Aorta (tissue), 5 donors: ENCODE measurements around the gene EFCAB6. TPM values are rescaled to one million over a fixed set of nuclear protein-coding genes. Genes with fewer than 3 reads are reported as not detected.

Experiments used
- ATAC-seq: fragments of 200-7000 bp; cut with Tn5 transposase; one replicate; pipeline ENCODE4 v1.9.1; 2022; ENCODE audit warnings: moderate library complexity; ENCODE audit not compliant: low FRiP score
- DNase-seq, 2 donors: peaks; one replicate each; pipeline ENCODE4 v3.0.0-alpha.2; 2020
- H3K27ac ChIP-seq, 2 donors: one replicate each; pipeline ENCODE4 v1.5.1; 2013; ENCODE audit warnings: low read length in 2 of 2, mild to moderate bottlenecking in 2 of 2, moderate library complexity in 2 of 2, control low read depth in 1 of 2, inconsistent platforms in 1 of 2, low read depth in 1 of 2
- H3K27me3 ChIP-seq, 2 donors: one replicate each; pipeline ENCODE4 v1.6.1; 2013; ENCODE audit warnings: control low read depth in 1 of 2, low read length in 1 of 2, mild to moderate bottlenecking in 1 of 2, moderate library complexity in 1 of 2; ENCODE audit not compliant: insufficient read depth in 2 of 2, control insufficient read depth in 1 of 2
- H3K36me3 ChIP-seq, 2 donors: one replicate each; pipeline ENCODE4 v1.6.1; 2013; ENCODE audit warnings: control low read depth in 1 of 2, low read length in 1 of 2, mild to moderate bottlenecking in 1 of 2; ENCODE audit not compliant: insufficient read depth in 2 of 2, control insufficient read depth in 1 of 2
- H3K4me1 ChIP-seq, 2 donors: one replicate each; pipeline ENCODE4 v1.6.1; 2013; ENCODE audit warnings: low read length in 2 of 2, control low read depth in 1 of 2, mild to moderate bottlenecking in 1 of 2, moderate library complexity in 1 of 2; ENCODE audit not compliant: insufficient read depth in 2 of 2, control insufficient read depth in 1 of 2
- H3K4me3 ChIP-seq, 2 donors: one replicate each; pipeline ENCODE4 v1.5.1; 2013; ENCODE audit warnings: low read length in 2 of 2, control low read depth in 1 of 2, mild to moderate bottlenecking in 1 of 2
- H3K9me3 ChIP-seq: one replicate; pipeline ENCODE4 v1.6.1; 2013; ENCODE audit warnings: mild to moderate bottlenecking, low read length; ENCODE audit not compliant: control insufficient read depth
- WGBS, 2 donors: extraction: QIAGEN DNeasy Blood & Tissue Kit; methylation state at CpG; one replicate each; pipeline ENCODE4 v1.1.7; 2013; 5-methylcytosine and 5-hydroxymethylcytosine counted together
- intact Hi-C, 2 donors: fragments of 100-400 bp; cut with DNase I; formaldehyde crosslinking; loops; one replicate each; pipeline versions ENCODE4 v1.14.2 to v1.15.0; 2022
- polyA plus RNA-seq, 2 donors: library from polyadenylated mRNA; stranded (reverse); fragments of 200-250 nt; gene quantifications; one replicate each; pipeline ENCODE4 v1.2.3, GENCODE V29; 2013
- total RNA-seq, 2 donors: library from RNA; stranded (reverse); fragmentation: NEBNext Ultra II Directional; extraction: Animal tissue kit (Norgen Biotek cat#: 25700); gene quantifications; one replicate each; pipeline ENCODE4 v1.2.1, GENCODE V29; 2021
- donor health status: healthy with polysubstance abuse.
- donor health status: Bipolar disorder and iron deficiency.
- donor health status: DM: no; HTN: no; CAD: no.
- donor health status: DM: no; HTN: no; CAD: no.
- donor health status: DM: yes; HTN: yes; CAD: no.

Gene EFCAB6
- total and polyA plus RNA-seq, 4 donors = 0.88 to 2.6 (median 1.8) TPM

GRCh38 chr22:43841742-43842141, 29.6 kb upstream of the EFCAB6 start:
- no peak for DNase-seq
- ATAC-seq = no peak
- Histone ChIP-seq H3K9me3 (no peaks in the 10 kb centered on the region), H3K4me3 (no peak overlapping the region), H3K4me1 (no peaks in the 10 kb centered on the region), H3K36me3 (no peaks in the 10 kb centered on the region), H3K27me3 (no peaks in the 10 kb centered on the region), H3K27ac (no peak overlapping the region)
- intact Hi-C loops = no loop called here
- 90 to 91% methylated on average over 21 of the region's 21 CpGs for WGBS, 2 donors

DNA sequence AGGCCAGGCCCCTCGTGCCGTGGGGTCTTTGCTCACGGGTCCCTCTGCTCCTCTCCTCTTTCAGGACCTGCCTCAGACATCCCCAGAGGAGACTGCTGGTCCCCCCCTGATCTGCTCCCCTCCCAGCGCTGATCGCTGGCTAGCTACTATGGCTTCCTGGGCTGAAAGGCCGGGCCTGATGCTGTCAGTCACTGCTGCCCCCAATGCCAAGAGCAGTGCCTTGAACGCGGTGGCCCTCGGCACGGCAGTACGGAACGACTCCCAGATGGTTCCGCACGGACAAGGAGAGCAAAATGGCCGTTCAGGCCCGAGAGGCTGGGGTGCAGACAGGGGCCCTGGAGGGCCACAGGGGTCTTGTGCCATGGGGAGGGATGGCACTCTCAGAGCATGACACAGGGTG, 28.7 kb upstream of the EFCAB6 start:
- H3K4me1 ChIP-seq = no peaks in the 10 kb centered on the region
- 82 to 84% methylated on average over 16 of the region's 16 CpGs for WGBS, 2 donors
- H3K4me3 ChIP-seq = no peak overlapping the region
- no peak overlapping the region for H3K27ac ChIP-seq
- H3K36me3 ChIP-seq = no peaks in the 10 kb centered on the region
- ATAC-seq (no peak), DNase-seq (no peak)
- intact Hi-C loops = no loop called here
- no peaks in the 10 kb centered on the region for H3K27me3 ChIP-seq
- no peaks in the 10 kb centered on the region for H3K9me3 ChIP-seq

DNA sequence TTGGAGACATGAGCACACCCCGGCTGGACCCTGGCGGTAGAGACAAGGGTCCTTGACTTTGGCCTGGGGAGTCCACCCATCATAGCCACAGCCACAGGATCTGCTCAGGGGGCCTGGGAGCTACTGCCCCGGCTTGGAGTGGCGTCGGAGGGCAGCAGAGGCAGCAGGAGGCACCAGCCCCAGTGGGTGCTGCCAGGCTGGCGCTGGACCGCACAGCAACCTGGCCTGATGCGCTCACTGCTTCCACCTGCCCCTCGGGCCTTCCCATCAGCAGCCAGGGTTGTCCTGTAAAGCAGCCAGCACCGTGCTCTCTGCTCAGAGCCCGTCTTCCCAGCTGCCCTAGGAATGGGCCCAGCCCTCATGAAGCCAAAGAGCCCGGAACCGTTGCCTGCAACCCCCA, 28.3 kb upstream of the EFCAB6 start:
- no peaks in the 10 kb centered on the region for H3K36me3 ChIP-seq
- intact Hi-C loops = no loop called here
- ATAC-seq = no peak
- H3K27me3 ChIP-seq = no peaks in the 10 kb centered on the region
- H3K9me3 ChIP-seq = no peaks in the 10 kb centered on the region
- H3K27ac ChIP-seq = no peak overlapping the region
- H3K4me3 ChIP-seq = no peak overlapping the region
- no peaks in the 10 kb centered on the region for H3K4me1 ChIP-seq
- WGBS, 2 donors = 83 to 87% methylated on average over 13 of the region's 13 CpGs
- DNase-seq = no peak

DNA sequence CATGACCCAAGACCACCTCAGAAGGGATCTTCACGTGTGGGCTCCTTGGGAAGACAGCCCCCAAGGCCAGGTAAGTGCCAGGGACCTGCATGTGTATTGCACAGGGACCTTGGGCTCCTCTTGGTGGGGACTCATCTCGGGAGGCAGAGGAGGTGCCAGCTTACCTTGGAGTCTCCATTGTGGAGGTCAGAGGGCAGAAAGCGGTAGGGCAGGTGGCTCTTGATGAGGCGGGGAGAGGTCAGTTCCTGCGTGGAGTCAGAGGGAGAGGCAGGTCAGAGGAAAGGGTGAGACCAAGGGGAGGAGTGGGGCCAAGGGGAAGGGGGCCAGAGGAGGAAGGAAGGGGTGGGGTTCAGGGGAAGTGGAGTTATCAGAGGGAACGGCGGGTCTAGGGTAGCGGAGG, 27.7 kb upstream of the EFCAB6 start:
- ATAC-seq (no peak), DNase-seq (no peak)
- Histone ChIP-seq H3K36me3 (no peaks in the 10 kb centered on the region), H3K27me3 (no peaks in the 10 kb centered on the region), H3K9me3 (no peaks in the 10 kb centered on the region), H3K4me3 (no peak overlapping the region), H3K27ac (no peak overlapping the region), H3K4me1 (no peaks in the 10 kb centered on the region)
- 69 to 70% methylated on average over 8 of the region's 8 CpGs for WGBS, 2 donors
- intact Hi-C loops = no loop called here

DNA sequence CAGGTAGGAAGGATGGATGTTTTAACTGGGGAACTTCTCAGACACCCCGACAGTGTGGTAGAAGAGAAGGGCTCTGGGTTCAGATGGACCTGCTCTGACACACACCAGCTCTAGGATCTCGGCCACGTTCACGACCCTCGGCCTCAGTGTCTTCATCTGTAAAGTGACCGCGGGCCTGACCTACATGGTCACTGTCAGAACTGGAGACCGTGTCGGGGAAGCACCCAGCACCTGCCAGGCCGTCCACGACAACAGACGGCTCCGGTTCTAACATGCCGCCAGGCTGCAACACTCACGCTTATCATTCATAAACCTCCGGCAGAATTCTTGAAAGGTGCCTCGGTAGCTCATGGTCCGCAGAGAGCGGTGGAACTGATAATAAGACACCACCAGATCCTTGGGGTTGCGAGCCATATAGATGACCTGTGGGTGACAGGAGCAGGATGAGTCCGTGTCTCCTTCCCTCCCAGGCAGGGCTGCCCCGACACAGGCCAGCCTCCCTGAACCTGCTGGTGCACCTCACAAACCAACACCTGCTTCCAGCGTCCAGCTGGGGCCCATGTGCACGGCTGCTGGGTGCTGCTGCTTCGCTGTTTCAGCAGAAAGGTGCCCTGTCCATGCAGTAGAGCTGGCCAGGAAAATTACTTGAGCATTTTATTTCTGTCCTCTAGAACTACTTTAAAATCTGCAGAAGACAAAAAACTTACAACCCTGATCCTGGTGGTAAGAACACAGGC, 26.6 kb upstream of the EFCAB6 start:
- 91 to 93% methylated on average over 25 of the region's 25 CpGs for WGBS, 2 donors
- no peak overlapping the region for H3K27ac ChIP-seq
- H3K4me1 ChIP-seq = no peaks in the 10 kb centered on the region
- no peaks in the 10 kb centered on the region for H3K9me3 ChIP-seq
- H3K36me3 ChIP-seq = no peaks in the 10 kb centered on the region
- no peak for ATAC-seq
- no peak overlapping the region for H3K4me3 ChIP-seq
- intact Hi-C loops = no loop called here
- DNase-seq = no peak
- H3K27me3 ChIP-seq = no peaks in the 10 kb centered on the region

- no peak for ATAC-seq
- Histone ChIP-seq H3K27ac (no peak overlapping the region), H3K9me3 (no peaks in the 10 kb centered on the region), H3K36me3 (no peaks in the 10 kb centered on the region), H3K4me3 (no peak overlapping the region), H3K4me1 (no peaks in the 10 kb centered on the region), H3K27me3 (no peaks in the 10 kb centered on the region)
- WGBS, 2 donors = 85 to 87% methylated on average over 10 of the region's 10 CpGs
- no peak for DNase-seq
- intact Hi-C loops = no loop called here
Observed at GRCh38 chr22:43838161-43838560, 26.1 kb upstream of the EFCAB6 start.

DNA sequence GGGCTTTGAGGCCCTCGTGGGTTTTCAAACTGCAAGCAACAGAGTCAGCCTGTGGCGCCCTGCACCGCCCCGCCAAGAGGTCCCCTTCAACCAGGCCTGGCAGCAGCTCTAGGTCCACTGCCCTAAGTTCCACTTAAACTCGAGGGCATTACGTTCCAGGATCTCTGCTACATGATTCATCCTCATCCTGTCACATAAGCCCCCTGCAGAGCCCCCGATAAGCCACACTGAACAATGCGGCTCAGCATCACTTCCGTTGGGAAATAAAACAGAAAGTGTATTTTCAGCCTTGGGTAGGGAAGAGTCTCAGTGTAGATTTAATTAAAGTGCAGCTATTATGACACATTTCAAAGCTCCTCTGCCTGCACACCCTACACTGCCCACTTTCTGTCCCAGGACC, 25.6 kb upstream of the EFCAB6 start:
- WGBS, 2 donors = 76 to 77% methylated on average over 9 of the region's 9 CpGs
- H3K36me3 ChIP-seq = no peaks in the 10 kb centered on the region
- H3K9me3 ChIP-seq = no peaks in the 10 kb centered on the region
- DNase-seq = no peak
- intact Hi-C loops = no loop called here
- no peaks in the 10 kb centered on the region for H3K4me1 ChIP-seq
- H3K27ac ChIP-seq = no peak overlapping the region
- no peak overlapping the region for H3K4me3 ChIP-seq
- no peaks in the 10 kb centered on the region for H3K27me3 ChIP-seq
- ATAC-seq = no peak

- ATAC-seq = no peak
- 57 to 62% methylated on average over 13 of the region's 13 CpGs for WGBS, 2 donors
Observed at GRCh38 chr22:43835736-43836135, 23.6 kb upstream of the EFCAB6 start.

DNA sequence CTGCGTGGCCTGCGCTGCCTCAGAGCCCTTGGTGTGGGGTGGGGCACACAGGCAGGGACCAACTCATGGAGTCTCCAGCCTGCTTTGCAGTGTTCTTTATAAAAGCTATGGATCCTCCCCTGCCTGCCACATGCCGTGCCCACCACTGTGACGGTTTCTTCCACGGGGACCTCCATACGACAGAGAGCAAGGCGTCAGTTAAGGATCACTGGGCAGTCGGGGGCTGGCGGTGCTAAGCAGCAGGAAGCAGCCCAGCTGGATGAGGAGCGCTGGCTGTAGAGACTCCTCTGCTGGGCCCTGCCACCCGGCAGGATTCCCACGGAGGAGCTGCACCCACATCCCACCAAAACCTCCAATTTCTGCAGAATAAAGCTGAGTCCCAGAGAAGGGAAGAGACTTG, 23.1 kb upstream of the EFCAB6 start:
- ATAC-seq = no peak
- DNase-seq = no peak
- H3K9me3 ChIP-seq = no peaks in the 10 kb centered on the region
- no peaks in the 10 kb centered on the region for H3K27me3 ChIP-seq
- intact Hi-C loops = no loop called here
- WGBS, 2 donors = 37 to 45% methylated on average over 12 of the region's 12 CpGs
- H3K36me3 ChIP-seq = no peaks in the 10 kb centered on the region
- H3K27ac ChIP-seq = no peak overlapping the region
- no peak overlapping the region for H3K4me3 ChIP-seq
- no peaks in the 10 kb centered on the region for H3K4me1 ChIP-seq

More at GRCh38 chr22:43835736-43836135, 23.6 kb upstream of the EFCAB6 start:
- Histone ChIP-seq H3K9me3 (no peaks in the 10 kb centered on the region), H3K4me3 (no peak overlapping the region), H3K27me3 (no peaks in the 10 kb centered on the region), H3K4me1 (no peaks in the 10 kb centered on the region), H3K36me3 (no peaks in the 10 kb centered on the region), H3K27ac (no peak overlapping the region)
- intact Hi-C loops = no loop called here
- no peak for DNase-seq
